ENCODE measurements around the gene SPAG17. TPM values are rescaled to one million over a fixed set of nuclear protein-coding genes. Genes with fewer than 3 reads are reported as not detected.

SPAG17 gene
- total and polyA plus RNA-seq, 2 experiments from 2014 or later, result 1.0 to 1.1 TPM

- TF ChIP-seq ZNF462 (CRISPR knock-in tag; IDR thresholded peaks at IDR 0.05), result no peak
Observed at GRCh38 chr1:117911051-117911450, 274.0 kb downstream of the SPAG17 start (continued).

GRCh38 chr1:117905019-117905418 lies 280.0 kb downstream of the SPAG17 start:
- ATAC-seq (no peak), DNase-seq (ENCODE audit: low spot score) (no peak)
- no peaks in the 10 kb centered on the region for H3K4me1 ChIP-seq (ENCODE audit: insufficient read depth)
- no peaks in the 10 kb centered on the region; the same call in 1 of the 2 replicates for H4K20me1 ChIP-seq (replicated peaks; ENCODE audit: insufficient read depth)
- no peaks in the 10 kb centered on the region for H3K9me3 Mint-ChIP-seq
- H3K79me2 ChIP-seq (replicated peaks; ENCODE audit: insufficient read depth), result no peaks in the 10 kb centered on the region
- H3K4me2 ChIP-seq, result no peak overlapping the region
- peaks cover 15% of the 10 kb centered on the region; the same call in 2 of the 3 replicates for H3K36me3 Mint-ChIP-seq (ENCODE audit: low read depth)
- no peaks in the 10 kb centered on the region for H3K9me2 ChIP-seq (ENCODE audit: insufficient read depth)
- no peak overlapping the region for H3K4me3 Mint-ChIP-seq
- no peak overlapping the region for H3K4me3 ChIP-seq
- H3K27ac ChIP-seq (ENCODE audit: low read depth), result no peak overlapping the region
- H3K27me3 ChIP-seq (ENCODE audit: insufficient read depth), result no peaks in the 10 kb centered on the region
- peaks cover 23% of the 10 kb centered on the region; the same call in 1 of the 2 replicates for H3K36me3 ChIP-seq (ENCODE audit: insufficient read depth)
- H3F3A ChIP-seq (replicated peaks; ENCODE audit: low read depth), result no peaks in the 10 kb centered on the region
- H3K4me1 Mint-ChIP-seq, result no peaks in the 10 kb centered on the region
- H3K27ac Mint-ChIP-seq, result no peak overlapping the region
- H3K27me3 Mint-ChIP-seq (ENCODE audit: insufficient read depth, low read depth, poor library complexity), result no peaks in the 10 kb centered on the region
- no peak overlapping the region for H2AFZ ChIP-seq
- no peak for TF ChIP-seq JUNB (IDR thresholded peaks at IDR 0.05; ENCODE audit: unreplicated experiment)
- TF ChIP-seq EZH2 (IDR thresholded peaks at IDR 0.05; ENCODE audit: low read depth, unreplicated experiment), result no peak
- TF ChIP-seq ETS1 (IDR thresholded peaks at IDR 0.05), result no peak
- no peak for TF ChIP-seq REST (IDR thresholded peaks at IDR 0.05; ENCODE audit: unreplicated experiment)
- TF ChIP-seq ZNF114 (CRISPR knock-in tag; IDR thresholded peaks at IDR 0.05), result no peak
- no peak for TF ChIP-seq POLR2AphosphoS5 (IDR thresholded peaks at IDR 0.05; ENCODE audit: low read depth)
- no peak for TF ChIP-seq CREB1 (CRISPR knock-in tag; IDR thresholded peaks at IDR 0.05; ENCODE audit: low read depth)
- TF ChIP-seq STAT1 (IDR thresholded peaks at IDR 0.05; ENCODE audit: unreplicated experiment), result no peak
- TF ChIP-seq, protein P1, sequence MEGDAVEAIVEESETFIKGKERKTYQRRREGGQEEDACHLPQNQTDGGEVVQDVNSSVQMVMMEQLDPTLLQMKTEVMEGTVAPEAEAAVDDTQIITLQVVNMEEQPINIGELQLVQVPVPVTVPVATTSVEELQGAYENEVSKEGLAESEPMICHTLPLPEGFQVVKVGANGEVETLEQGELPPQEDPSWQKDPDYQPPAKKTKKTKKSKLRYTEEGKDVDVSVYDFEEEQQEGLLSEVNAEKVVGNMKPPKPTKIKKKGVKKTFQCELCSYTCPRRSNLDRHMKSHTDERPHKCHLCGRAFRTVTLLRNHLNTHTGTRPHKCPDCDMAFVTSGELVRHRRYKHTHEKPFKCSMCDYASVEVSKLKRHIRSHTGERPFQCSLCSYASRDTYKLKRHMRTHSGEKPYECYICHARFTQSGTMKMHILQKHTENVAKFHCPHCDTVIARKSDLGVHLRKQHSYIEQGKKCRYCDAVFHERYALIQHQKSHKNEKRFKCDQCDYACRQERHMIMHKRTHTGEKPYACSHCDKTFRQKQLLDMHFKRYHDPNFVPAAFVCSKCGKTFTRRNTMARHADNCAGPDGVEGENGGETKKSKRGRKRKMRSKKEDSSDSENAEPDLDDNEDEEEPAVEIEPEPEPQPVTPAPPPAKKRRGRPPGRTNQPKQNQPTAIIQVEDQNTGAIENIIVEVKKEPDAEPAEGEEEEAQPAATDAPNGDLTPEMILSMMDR (conservative IDR thresholded peaks at IDR 0.05; ENCODE audit: low read depth in 2 of 2), result no peak
